Measurements from ENCODE around the gene FGD6. TPM values are rescaled to one million over a fixed set of nuclear protein-coding genes. Genes with fewer than 3 reads are reported as not detected.
"Not testable (repeated sequence)": the region's sequence is repeated elsewhere in the genome, so short reads cannot be mapped to it uniquely, and the experiment has no call there.

The FGD6 gene
- total and polyA plus RNA-seq, 9 donors = 4.5 to 18.7 (median 15.2) TPM

- Histone ChIP-seq H3K36me3 (no peaks in the 10 kb centered on the region), H3K4me1 (ENCODE audit: insufficient read depth) (peaks cover 5% of the 10 kb centered on the region), H3K4me3 (no peak overlapping the region), H3K27me3 (no peaks in the 10 kb centered on the region), H3K9me3 (no peaks in the 10 kb centered on the region), H3K27ac (no peak overlapping the region)
- DNase-seq = no peak
- TF ChIP-seq EP300 (IDR thresholded peaks at IDR 0.05) (no peak), POLR2A (IDR thresholded peaks at IDR 0.05) (no peak)
- TF ChIP-seq, protein P1, sequence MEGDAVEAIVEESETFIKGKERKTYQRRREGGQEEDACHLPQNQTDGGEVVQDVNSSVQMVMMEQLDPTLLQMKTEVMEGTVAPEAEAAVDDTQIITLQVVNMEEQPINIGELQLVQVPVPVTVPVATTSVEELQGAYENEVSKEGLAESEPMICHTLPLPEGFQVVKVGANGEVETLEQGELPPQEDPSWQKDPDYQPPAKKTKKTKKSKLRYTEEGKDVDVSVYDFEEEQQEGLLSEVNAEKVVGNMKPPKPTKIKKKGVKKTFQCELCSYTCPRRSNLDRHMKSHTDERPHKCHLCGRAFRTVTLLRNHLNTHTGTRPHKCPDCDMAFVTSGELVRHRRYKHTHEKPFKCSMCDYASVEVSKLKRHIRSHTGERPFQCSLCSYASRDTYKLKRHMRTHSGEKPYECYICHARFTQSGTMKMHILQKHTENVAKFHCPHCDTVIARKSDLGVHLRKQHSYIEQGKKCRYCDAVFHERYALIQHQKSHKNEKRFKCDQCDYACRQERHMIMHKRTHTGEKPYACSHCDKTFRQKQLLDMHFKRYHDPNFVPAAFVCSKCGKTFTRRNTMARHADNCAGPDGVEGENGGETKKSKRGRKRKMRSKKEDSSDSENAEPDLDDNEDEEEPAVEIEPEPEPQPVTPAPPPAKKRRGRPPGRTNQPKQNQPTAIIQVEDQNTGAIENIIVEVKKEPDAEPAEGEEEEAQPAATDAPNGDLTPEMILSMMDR (IDR thresholded peaks at IDR 0.05) = no peak
- intact Hi-C loops (cut with DNase I) = no loop called here
- WGBS, 3 donors = 69 to 82% (median 72%) methylated on average over 1 of the region's 1 CpG
Observed at GRCh38 chr12:95238150-95238549, 20.9 kb upstream of the FGD6 start.

DNA sequence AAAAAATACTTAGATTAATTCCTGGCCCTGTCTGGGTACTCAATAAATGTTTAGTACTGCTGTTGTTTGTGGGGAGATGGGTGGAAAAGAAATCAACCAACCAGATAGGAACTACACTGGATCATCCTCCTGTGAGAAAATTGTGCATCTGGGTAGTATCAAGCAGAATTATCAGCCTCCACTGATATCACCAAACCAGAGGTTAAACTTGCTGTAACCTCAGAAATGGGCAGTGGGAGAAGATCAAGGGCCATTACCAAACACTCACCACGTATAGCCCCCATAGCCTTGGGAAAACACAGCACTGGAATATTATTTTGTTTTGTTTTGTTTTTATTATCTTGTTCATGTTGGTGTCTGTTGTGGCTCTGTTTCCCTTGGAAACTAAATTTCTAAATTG, 20.0 kb upstream of the FGD6 start:
- no peak for TF ChIP-seq EP300 (IDR thresholded peaks at IDR 0.05)
- TF ChIP-seq, protein P1 (IDR thresholded peaks at IDR 0.05) = no peak
- no peak for TF ChIP-seq POLR2A (IDR thresholded peaks at IDR 0.05)
- intact Hi-C loops (cut with DNase I) = no loop called here
- no peak overlapping the region for H3K4me3 ChIP-seq
- H3K27ac ChIP-seq = no peak overlapping the region
- DNase-seq = no peak
- H3K27me3 ChIP-seq = no peaks in the 10 kb centered on the region
- no peaks in the 10 kb centered on the region for H3K36me3 ChIP-seq
- H3K9me3 ChIP-seq = no peaks in the 10 kb centered on the region
- 24 to 36% (median 26%) methylated on average over 1 of the region's 1 CpG for WGBS, 3 donors
- H3K4me1 ChIP-seq (ENCODE audit: insufficient read depth) = peaks cover 7% of the 10 kb centered on the region

DNA sequence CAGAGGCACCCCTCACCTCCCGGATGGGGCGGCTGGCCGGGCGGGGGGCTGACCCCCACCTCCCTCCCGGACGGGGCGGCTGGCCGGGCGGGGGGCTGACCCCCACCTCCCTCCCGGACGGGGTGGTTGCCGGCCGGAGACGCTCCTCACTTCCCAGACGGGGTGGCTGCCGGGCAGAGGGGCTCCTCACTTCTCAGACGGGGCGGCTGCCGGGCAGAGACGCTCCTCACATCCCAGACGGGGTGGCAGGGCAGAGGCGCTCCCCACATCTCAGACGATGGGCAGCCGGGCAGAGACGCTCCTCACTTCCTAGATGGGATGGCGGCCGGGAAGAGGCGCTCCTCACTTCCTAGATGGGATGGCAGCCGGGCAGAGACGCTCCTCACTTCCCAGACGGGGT, 18.4 kb upstream of the FGD6 start:
- H3K27me3 ChIP-seq; H3K36me3 ChIP-seq; intact Hi-C loops (cut with DNase I); H3K27ac ChIP-seq; H3K9me3 ChIP-seq; H3K4me3 ChIP-seq; DNase-seq; H3K4me1 ChIP-seq (ENCODE audit: insufficient read depth): not testable (repeated sequence)
- 94 to 96% (median 96%) methylated on average over 21 to 31 of the region's 31 CpGs for WGBS, 3 donors

GRCh38 chr12:95234187-95234586, 16.9 kb upstream of the FGD6 start:
- H3K27me3 ChIP-seq; intact Hi-C loops (cut with DNase I): not testable (repeated sequence)

GRCh38 chr12:95231190-95231589, 13.9 kb upstream of the FGD6 start:
- Histone ChIP-seq H3K27me3 (no peaks in the 10 kb centered on the region), H3K36me3 (no peaks in the 10 kb centered on the region), H3K9me3 (no peaks in the 10 kb centered on the region), H3K27ac (no peak overlapping the region), H3K4me3 (no peak overlapping the region), H3K4me1 (ENCODE audit: insufficient read depth) (peaks cover 9% of the 10 kb centered on the region)
- no peak for DNase-seq
- WGBS, 3 donors = 22 to 38% (median 24%) methylated on average over 2 of the region's 2 CpGs
- TF ChIP-seq EP300 (IDR thresholded peaks at IDR 0.05) = no peak
- TF ChIP-seq, protein P1 (IDR thresholded peaks at IDR 0.05) = no peak
- TF ChIP-seq POLR2A (IDR thresholded peaks at IDR 0.05) = no peak
- intact Hi-C loops (cut with DNase I) = no loop called here

More at GRCh38 chr12:95234187-95234586, 16.9 kb upstream of the FGD6 start:
- DNase-seq; H3K9me3 ChIP-seq; H3K27ac ChIP-seq; H3K4me3 ChIP-seq; H3K4me1 ChIP-seq (ENCODE audit: insufficient read depth); H3K36me3 ChIP-seq: not testable (repeated sequence)
- WGBS, 3 donors = 97% methylated on average over 14 of the region's 14 CpGs

GRCh38 chr12:95230313-95230712, 13.0 kb upstream of the FGD6 start:
- no peaks in the 10 kb centered on the region for H3K36me3 ChIP-seq
- H3K4me3 ChIP-seq = no peak overlapping the region
- H3K9me3 ChIP-seq = no peaks in the 10 kb centered on the region
- intact Hi-C loops (cut with DNase I) = no loop called here
- TF ChIP-seq POLR2A (IDR thresholded peaks at IDR 0.05) (no peak), EP300 (IDR thresholded peaks at IDR 0.05) (no peak)
- TF ChIP-seq, protein P1 (IDR thresholded peaks at IDR 0.05) = no peak
- DNase-seq = no peak
- H3K27ac ChIP-seq = no peak overlapping the region
- H3K4me1 ChIP-seq (ENCODE audit: insufficient read depth) = peaks cover 9% of the 10 kb centered on the region
- no peaks in the 10 kb centered on the region for H3K27me3 ChIP-seq

Data from ovary (tissue), 9 donors.